Measurements from ENCODE around the gene SLU7.

DNA sequence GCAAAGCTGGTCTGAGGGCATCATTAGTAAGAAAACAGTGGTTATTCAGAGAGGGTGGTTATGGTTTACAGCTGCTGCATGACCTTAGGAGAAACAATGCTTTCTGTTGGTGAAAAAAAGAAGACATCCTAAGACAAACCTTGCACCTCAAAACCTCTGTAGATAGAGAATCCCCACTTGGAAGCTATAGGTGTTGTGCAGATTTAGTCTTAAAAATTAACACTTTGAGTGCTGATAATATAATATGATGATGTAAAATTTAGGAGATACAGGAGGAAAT is 1.4 kb upstream of the SLU7 start:
- TF ChIP-seq, protein P1, sequence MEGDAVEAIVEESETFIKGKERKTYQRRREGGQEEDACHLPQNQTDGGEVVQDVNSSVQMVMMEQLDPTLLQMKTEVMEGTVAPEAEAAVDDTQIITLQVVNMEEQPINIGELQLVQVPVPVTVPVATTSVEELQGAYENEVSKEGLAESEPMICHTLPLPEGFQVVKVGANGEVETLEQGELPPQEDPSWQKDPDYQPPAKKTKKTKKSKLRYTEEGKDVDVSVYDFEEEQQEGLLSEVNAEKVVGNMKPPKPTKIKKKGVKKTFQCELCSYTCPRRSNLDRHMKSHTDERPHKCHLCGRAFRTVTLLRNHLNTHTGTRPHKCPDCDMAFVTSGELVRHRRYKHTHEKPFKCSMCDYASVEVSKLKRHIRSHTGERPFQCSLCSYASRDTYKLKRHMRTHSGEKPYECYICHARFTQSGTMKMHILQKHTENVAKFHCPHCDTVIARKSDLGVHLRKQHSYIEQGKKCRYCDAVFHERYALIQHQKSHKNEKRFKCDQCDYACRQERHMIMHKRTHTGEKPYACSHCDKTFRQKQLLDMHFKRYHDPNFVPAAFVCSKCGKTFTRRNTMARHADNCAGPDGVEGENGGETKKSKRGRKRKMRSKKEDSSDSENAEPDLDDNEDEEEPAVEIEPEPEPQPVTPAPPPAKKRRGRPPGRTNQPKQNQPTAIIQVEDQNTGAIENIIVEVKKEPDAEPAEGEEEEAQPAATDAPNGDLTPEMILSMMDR (conservative IDR thresholded peaks at IDR 0.05 in 1 of 2, IDR thresholded peaks at IDR 0.05 in 1 of 2; ENCODE audit: low read depth in 1 of 2, low read length in 2 of 2), result no peak
- TF ChIP-seq EZH2 (IDR thresholded peaks at IDR 0.05; ENCODE audit: low read length, missing control alignments), result no peak
